Mesenchymal stem cell (in vitro differentiated cells and primary cell): ENCODE measurements around the gene SRPK2.

Experiments used
- DNase-seq: peaks from one replicate; pipeline ENCODE4 v3.0.0-alpha.2; 2013
- H2AFZ ChIP-seq: one replicate; pipeline ENCODE4 v1.6.1; 2013; ENCODE audit warnings: low read depth, mild to moderate bottlenecking, control low read depth, inconsistent platforms, low read length, moderate library complexity
- H2AK5ac ChIP-seq: 2 replicates; pipeline ENCODE4 v1.6.1; 2013; ENCODE audit warnings: low read length, moderate library complexity, mild to moderate bottlenecking, inconsistent platforms; ENCODE audit not compliant: severe bottlenecking
- H2BK120ac ChIP-seq: one replicate; pipeline ENCODE4 v1.6.1; 2013; ENCODE audit warnings: low read depth, mild to moderate bottlenecking, inconsistent platforms, low read length, moderate library complexity
- H2BK12ac ChIP-seq, 2 experiments: one replicate each; pipeline ENCODE4 v1.6.1; 2013; ENCODE audit warnings: inconsistent platforms in 2 of 2, low read length in 2 of 2, mild to moderate bottlenecking in 2 of 2, moderate library complexity in 2 of 2, control low read depth in 1 of 2
- H2BK15ac ChIP-seq: one replicate; pipeline ENCODE4 v1.6.1; 2013; ENCODE audit warnings: mild to moderate bottlenecking, low read depth, inconsistent platforms; ENCODE audit not compliant: poor library complexity, severe bottlenecking
- H2BK5ac ChIP-seq: 2 replicates; pipeline ENCODE4 v1.6.1; 2013; ENCODE audit warnings: low read depth, mild to moderate bottlenecking, low read length, control low read depth, inconsistent platforms; ENCODE audit not compliant: poor library complexity, severe bottlenecking
- H3K14ac ChIP-seq, 2 experiments: one replicate each; pipeline ENCODE4 v1.6.1; 2013; ENCODE audit warnings: inconsistent platforms in 2 of 2, low read length in 2 of 2, control low read depth in 1 of 2, mild to moderate bottlenecking in 1 of 2, moderate library complexity in 1 of 2
- H3K18ac ChIP-seq, 2 experiments: one replicate each; pipeline ENCODE4 v1.6.1; 2013; ENCODE audit warnings: inconsistent platforms in 2 of 2, low read length in 2 of 2, control low read depth in 1 of 2, low read depth in 1 of 2, mild to moderate bottlenecking in 1 of 2
- H3K23ac ChIP-seq, 2 experiments: one replicate each; pipeline ENCODE4 v1.6.1; 2013; ENCODE audit warnings: inconsistent platforms in 2 of 2, low read length in 2 of 2, mild to moderate bottlenecking in 2 of 2, moderate library complexity in 2 of 2, control low read depth in 1 of 2
- H3K27ac ChIP-seq: 2 replicates; pipeline ENCODE4 v1.5.1; 2013; ENCODE audit warnings: mild to moderate bottlenecking, moderate library complexity, low read length, control low read depth, inconsistent platforms; ENCODE audit not compliant: poor library complexity, severe bottlenecking
- H3K27me3 ChIP-seq, 2 experiments: 2 replicates each; pipeline versions ENCODE4 v1.6.1 to v1.7.0; 2013; ENCODE audit warnings: low read length in 2 of 2, mild to moderate bottlenecking in 2 of 2, moderate library complexity in 2 of 2, control low read depth in 1 of 2, inconsistent platforms in 1 of 2; ENCODE audit not compliant: control insufficient read depth in 1 of 2, insufficient read depth in 1 of 2
- H3K36me3 ChIP-seq, 2 experiments: 2 replicates each; pipeline versions ENCODE4 v1.6.1 to v1.7.0; 2013; ENCODE audit warnings: low read length in 2 of 2, control low read depth in 1 of 2, inconsistent platforms in 1 of 2, low read depth in 1 of 2, mild to moderate bottlenecking in 1 of 2; ENCODE audit not compliant: insufficient read depth in 2 of 2, control insufficient read depth in 1 of 2
- H3K4ac ChIP-seq, 2 experiments: one replicate each; pipeline ENCODE4 v1.6.1; 2013; ENCODE audit warnings: inconsistent platforms in 2 of 2, low read length in 2 of 2, mild to moderate bottlenecking in 2 of 2, moderate library complexity in 2 of 2, control low read depth in 1 of 2, low read depth in 1 of 2
- H3K4me1 ChIP-seq: 2 replicates; pipeline ENCODE4 v1.6.1; 2013; ENCODE audit warnings: low read depth, low read length, control low read depth; ENCODE audit not compliant: control insufficient read depth, insufficient read depth
- H3K4me2 ChIP-seq: 2 replicates; pipeline ENCODE4 v1.6.1; 2013; ENCODE audit warnings: low read length, mild to moderate bottlenecking, inconsistent platforms; ENCODE audit not compliant: poor library complexity, severe bottlenecking
- H3K4me3 ChIP-seq, 2 experiments: 2 replicates each; pipeline versions ENCODE4 v1.5.1 to v1.7.0; 2013; ENCODE audit warnings: low read length in 2 of 2, mild to moderate bottlenecking in 2 of 2, control low read depth in 1 of 2, low read depth in 1 of 2; ENCODE audit not compliant: insufficient read depth in 1 of 2
- H3K79me1 ChIP-seq: replicated peaks from 2 replicates; pipeline ENCODE4 v1.6.1; 2013; ENCODE audit warnings: mild to moderate bottlenecking, control low read depth, low read length, inconsistent platforms; ENCODE audit not compliant: poor library complexity, severe bottlenecking
- H3K9ac ChIP-seq: 2 replicates; pipeline ENCODE4 v1.7.0; 2013; ENCODE audit warnings: mild to moderate bottlenecking, low read length, moderate library complexity
- H3K9me3 ChIP-seq: 2 replicates; pipeline ENCODE4 v1.7.0; 2013; ENCODE audit warnings: mild to moderate bottlenecking, low read length; ENCODE audit not compliant: control insufficient read depth
- H4K8ac ChIP-seq: one replicate; pipeline ENCODE4 v1.6.1; 2013; ENCODE audit warnings: inconsistent platforms, mild to moderate bottlenecking, low read length, moderate library complexity
- H4K91ac ChIP-seq: one replicate; pipeline ENCODE4 v1.6.1; 2013; ENCODE audit warnings: mild to moderate bottlenecking, low read length, inconsistent platforms
- WGBS: methylation state at CpG from one replicate; pipeline ENCODE4 v1.1.7; 2013; ENCODE audit warnings: mixed read lengths; 5-methylcytosine and 5-hydroxymethylcytosine counted together

Gene SRPK2

DNA sequence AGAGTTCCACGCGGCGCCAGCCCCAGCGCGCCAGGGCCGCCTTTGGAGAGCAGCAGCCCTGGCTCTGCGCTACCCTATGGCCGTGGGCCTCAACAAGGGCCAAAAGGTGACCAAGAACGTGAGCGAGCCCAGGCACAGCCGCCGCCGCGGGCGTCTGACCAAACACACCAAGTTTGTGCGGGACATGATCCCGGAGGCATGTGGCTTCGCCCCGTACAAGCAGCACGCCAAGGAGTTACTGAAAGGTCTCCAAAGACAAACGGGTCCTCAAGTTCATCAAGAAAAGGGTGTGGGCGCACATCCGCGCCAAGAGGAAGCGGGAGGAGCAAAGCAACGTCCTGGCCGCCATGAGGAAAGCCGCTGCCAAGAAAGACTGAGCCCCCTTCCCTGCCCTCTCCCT lies 144.1 kb downstream of the SRPK2 start:
- no peak overlapping the region for H3K4me2 ChIP-seq

DNA sequence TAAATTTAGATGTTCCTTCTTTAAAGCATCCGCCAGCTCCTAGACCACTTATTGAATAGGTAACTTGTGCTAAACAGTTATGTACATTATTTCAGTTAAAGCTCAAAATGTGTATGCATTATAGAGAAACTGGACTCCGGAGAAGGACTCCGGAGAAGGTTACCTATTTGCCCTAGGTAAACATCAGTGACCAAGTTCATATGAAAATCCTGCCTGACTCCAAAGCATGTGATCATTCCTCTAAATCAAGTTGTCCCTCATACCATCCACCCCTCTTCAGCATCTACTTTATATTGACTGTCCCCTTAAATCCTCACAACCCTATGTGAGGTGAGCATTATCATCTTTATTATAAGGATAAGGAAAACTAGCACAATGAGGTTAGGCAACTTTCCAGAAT lies 147.5 kb downstream of the SRPK2 start:
- no peak overlapping the region for H3K18ac ChIP-seq

More for the DNA sequence above, 144.1 kb downstream of the SRPK2 start:
- Histone ChIP-seq H4K91ac (no peak overlapping the region), H3K79me1 (peaks cover 36% of the 10 kb centered on the region), H3K9ac (no peak overlapping the region), H2BK5ac (peak overlapping the region; percentile 67), H3K14ac (no peak overlapping the region), H3K18ac (no peak overlapping the region), H3K27ac (no peak overlapping the region), H2BK120ac (no peak overlapping the region), H2AK5ac (no peak overlapping the region), H2BK12ac (no peak overlapping the region), H3K36me3 (peaks cover 0 to 5% of the 10 kb centered on the region in 2 experiments), H3K4ac (no peak overlapping the region), H2AFZ (no peak overlapping the region), H3K27me3 (no peaks in the 10 kb centered on the region), H3K4me1 (peaks cover 11% of the 10 kb centered on the region), H3K9me3 (no peaks in the 10 kb centered on the region), H4K8ac (no peak overlapping the region), H3K4me3 (no peak overlapping the region), H3K23ac (no peak overlapping the region), H2BK15ac (no peak overlapping the region)
- WGBS = 97% methylated on average over 28 of the region's 28 CpGs
- DNase-seq = no peak

DNA sequence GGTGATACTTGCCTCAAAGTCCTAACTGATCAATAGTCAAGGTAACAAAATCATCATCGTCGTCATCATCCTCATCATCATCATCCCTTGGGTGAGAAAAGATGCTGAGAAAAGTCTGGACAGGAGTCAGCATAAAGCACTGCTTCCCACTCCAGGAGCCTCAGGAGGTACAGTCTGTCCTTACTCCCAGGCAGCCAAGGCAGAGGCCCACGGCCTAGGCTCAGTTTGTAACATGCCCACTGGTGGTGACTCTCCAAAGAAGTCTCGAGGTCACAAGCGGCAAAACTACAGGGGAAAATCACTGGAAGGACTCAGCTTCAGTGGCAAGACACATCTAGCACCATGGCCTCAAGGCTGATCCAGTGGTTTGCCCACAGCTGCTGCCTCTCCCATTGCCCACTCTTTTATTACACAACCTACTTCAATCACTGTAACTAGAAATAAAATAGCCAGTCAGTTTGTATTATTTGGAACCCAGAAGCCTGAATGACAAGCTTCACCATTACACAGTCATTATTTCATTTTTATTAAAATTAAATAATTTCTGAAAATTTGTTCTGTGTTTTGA lies 150.4 kb downstream of the SRPK2 start:
- H3K23ac ChIP-seq = no peak overlapping the region
- no peak overlapping the region for H4K91ac ChIP-seq
- no peak overlapping the region for H3K14ac ChIP-seq
- no peak overlapping the region for H2AK5ac ChIP-seq
- no peaks in the 10 kb centered on the region for H3K27me3 ChIP-seq
- no peaks in the 10 kb centered on the region for H3K9me3 ChIP-seq
- 74% methylated on average over 5 of the region's 5 CpGs for WGBS
- no peak overlapping the region for H3K27ac ChIP-seq
- H3K4me1 ChIP-seq = no peaks in the 10 kb centered on the region
- no peak overlapping the region for H3K18ac ChIP-seq
- H2AFZ ChIP-seq = no peak overlapping the region
- H4K8ac ChIP-seq = no peak overlapping the region
- H2BK15ac ChIP-seq = no peak overlapping the region
- no peak overlapping the region for H2BK12ac ChIP-seq
- H3K36me3 ChIP-seq = peaks cover 0 to 4% of the 10 kb centered on the region in 2 experiments
- peaks cover 31% of the 10 kb centered on the region for H3K79me1 ChIP-seq
- H3K4me2 ChIP-seq = no peak overlapping the region
- H3K4me3 ChIP-seq = no peak overlapping the region
- no peak for DNase-seq
- no peak overlapping the region for H2BK5ac ChIP-seq
- H3K4ac ChIP-seq = no peak overlapping the region
- no peak overlapping the region for H3K9ac ChIP-seq
- no peak overlapping the region for H2BK120ac ChIP-seq

More for the DNA sequence above, 147.5 kb downstream of the SRPK2 start:
- WGBS = 98% methylated on average over 2 of the region's 3 CpGs
- no peaks in the 10 kb centered on the region for H3K27me3 ChIP-seq
- H3K14ac ChIP-seq = no peak overlapping the region
- H3K9ac ChIP-seq = no peak overlapping the region
- H2AFZ ChIP-seq = no peak overlapping the region
- no peak overlapping the region for H2AK5ac ChIP-seq
- H2BK5ac ChIP-seq = no peak overlapping the region
- H2BK12ac ChIP-seq = no peak overlapping the region
- H3K4me2 ChIP-seq = no peak overlapping the region
- no peak overlapping the region for H3K4me3 ChIP-seq
- peaks cover 38% of the 10 kb centered on the region for H3K79me1 ChIP-seq
- H3K4ac ChIP-seq = no peak overlapping the region
- H4K91ac ChIP-seq = no peak overlapping the region
- H3K9me3 ChIP-seq = no peaks in the 10 kb centered on the region
- DNase-seq = no peak
- no peak overlapping the region for H3K27ac ChIP-seq
- H3K23ac ChIP-seq = no peak overlapping the region
- no peak overlapping the region for H2BK15ac ChIP-seq
- H2BK120ac ChIP-seq = no peak overlapping the region
- peaks cover 9% of the 10 kb centered on the region for H3K4me1 ChIP-seq
- no peak overlapping the region for H4K8ac ChIP-seq
- H3K36me3 ChIP-seq = peaks cover 4 to 5% of the 10 kb centered on the region in 2 experiments

DNA sequence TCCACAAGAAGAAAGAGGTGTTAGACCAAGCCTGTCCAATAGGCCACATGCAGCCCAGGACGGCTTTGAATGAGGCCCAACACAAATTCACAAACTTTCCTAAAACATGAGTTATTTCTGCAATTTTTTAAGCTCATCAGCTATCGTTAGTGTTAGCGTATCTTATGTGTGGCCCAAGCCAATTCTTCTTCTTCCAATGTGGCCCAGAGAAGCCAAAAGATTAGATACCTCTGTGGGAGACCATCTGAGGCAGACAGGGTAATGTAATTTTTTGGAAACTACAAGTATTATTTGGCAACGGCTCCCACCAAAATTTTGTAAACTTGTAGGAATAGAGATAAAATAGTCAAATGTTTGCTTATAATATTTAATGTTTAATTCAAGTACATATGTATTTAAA lies 153.8 kb downstream of the SRPK2 start:
- no peak overlapping the region for H3K23ac ChIP-seq
- no peak overlapping the region for H2BK120ac ChIP-seq
- no peak overlapping the region for H3K18ac ChIP-seq
- H4K91ac ChIP-seq = no peak overlapping the region
- no peaks in the 10 kb centered on the region for H3K9me3 ChIP-seq
- H2AK5ac ChIP-seq = no peak overlapping the region
- no peak overlapping the region for H3K4me3 ChIP-seq
- no peak overlapping the region for H2AFZ ChIP-seq
- no peak overlapping the region for H2BK5ac ChIP-seq
- no peak overlapping the region for H2BK12ac ChIP-seq
- no peak overlapping the region for H3K4ac ChIP-seq
- peaks cover 0 to 17% of the 10 kb centered on the region in 2 experiments for H3K36me3 ChIP-seq
- H3K14ac ChIP-seq = no peak overlapping the region
- no peak overlapping the region for H4K8ac ChIP-seq
- H3K27ac ChIP-seq = no peak overlapping the region
- no peak overlapping the region for H3K4me2 ChIP-seq
- H2BK15ac ChIP-seq = no peak overlapping the region
- no peak for DNase-seq
- peaks cover 2% of the 10 kb centered on the region for H3K4me1 ChIP-seq
- H3K9ac ChIP-seq = no peak overlapping the region
- H3K27me3 ChIP-seq = no peaks in the 10 kb centered on the region
- 94% methylated on average over 3 of the region's 4 CpGs for WGBS
- H3K79me1 ChIP-seq = peaks cover 25% of the 10 kb centered on the region
